HepG2 (cell line): ENCODE results near the gene KCNK15.

Source experiments
- CEBPB ChIP-seq: IDR thresholded peaks from 2 replicates; pipeline ENCODE4 v1.6.1; 2011; ENCODE audit warnings: low read depth, low read length, improper control_type of control experiment, borderline replicate concordance
- FOXM1 ChIP-seq: sonication (generic); formaldehyde crosslinking; IDR thresholded peaks from 2 replicates; pipeline ENCODE4 v1.5.0; 2020; ENCODE audit warnings: missing genetic modification reagents
- NFIC ChIP-seq: IDR thresholded peaks from 2 replicates; pipeline ENCODE4 v1.6.1; 2012; ENCODE audit warnings: mild to moderate bottlenecking, low read length, inconsistent platforms
- POLR2AphosphoS5 ChIP-seq: IDR thresholded peaks from 2 replicates; pipeline ENCODE4 v1.6.1; 2012; ENCODE audit warnings: low read depth, low read length
- RFX5 ChIP-seq: IDR thresholded peaks from 2 replicates; pipeline ENCODE4 v1.6.1; 2011; ENCODE audit warnings: low read depth, low read length, improper control_type of control experiment
- SMAD3 ChIP-seq: sonication (generic); formaldehyde crosslinking; IDR thresholded peaks from 2 replicates; pipeline ENCODE4 v1.4.0; 2020; ENCODE audit warnings: missing genetic modification reagents
- SRSF1 ChIP-seq: fragments of 200-400 bp; formaldehyde crosslinking; optimal IDR thresholded peaks from 2 replicates; pipeline ENCODE3; 2017; ENCODE audit warnings: mild to moderate bottlenecking, low read depth, low read length, moderate library complexity
- TCF7L2 ChIP-seq: IDR thresholded peaks from 2 replicates; pipeline ENCODE4 v1.6.1; 2011; ENCODE audit warnings: mild to moderate bottlenecking, low read depth, low read length, moderate library complexity
- ZFX ChIP-seq: sonication (generic); formaldehyde crosslinking; IDR thresholded peaks from 2 replicates; pipeline ENCODE4 v1.4.0; 2020; ENCODE audit warnings: mild to moderate bottlenecking, low read depth, missing genetic modification reagents, moderate library complexity

- TF ChIP-seq RFX5, result no peak
- TF ChIP-seq SMAD3 (CRISPR knock-in tag), result no peak
- TF ChIP-seq NFIC, result no peak
- no peak for TF ChIP-seq FOXM1 (CRISPR knock-in tag)
- no peak for TF ChIP-seq CEBPB
- TF ChIP-seq ZFX (CRISPR knock-in tag), result no peak
- no peak for TF ChIP-seq TCF7L2
- TF ChIP-seq POLR2AphosphoS5, result no peak
- TF ChIP-seq SRSF1, result no peak
These were observed 15.2 kb upstream of the KCNK15 start for GRCh38 chr20:44730441-44730840.
